ENCODE data around the gene RGS5.

RGS5 gene

GRCh38 chr1:163094589-163094988 is 108.1 kb downstream of the RGS5 start:
- no peak for TF ChIP-seq GATA2 (IDR thresholded peaks at IDR 0.05; ENCODE audit: low read depth, low read length)
- no peak for TF ChIP-seq GATA3 (IDR thresholded peaks at IDR 0.05; ENCODE audit: low read depth, low read length)

GRCh38 chr1:163094182-163094581 is 108.5 kb downstream of the RGS5 start:
- TF ChIP-seq GATA2 (IDR thresholded peaks at IDR 0.05; ENCODE audit: low read depth, low read length), result no peak
- TF ChIP-seq GATA3 (IDR thresholded peaks at IDR 0.05; ENCODE audit: low read depth, low read length), result no peak

GRCh38 chr1:163093579-163093978 is 109.1 kb downstream of the RGS5 start:
- no peak for TF ChIP-seq GATA2 (IDR thresholded peaks at IDR 0.05; ENCODE audit: low read depth, low read length)
- TF ChIP-seq GATA3 (IDR thresholded peaks at IDR 0.05; ENCODE audit: low read depth, low read length), result no peak

- TF ChIP-seq GATA3 (IDR thresholded peaks at IDR 0.05; ENCODE audit: low read depth, low read length), result no peak
- no peak for TF ChIP-seq GATA2 (IDR thresholded peaks at IDR 0.05; ENCODE audit: low read depth, low read length)
Observed at GRCh38 chr1:163093169-163093568, 109.5 kb downstream of the RGS5 start.

All from SH-SY5Y (cell line).